K562 (cell line): ENCODE measurements around the gene PRKACA. TPM values are rescaled to one million over a fixed set of nuclear protein-coding genes. Genes with fewer than 3 reads are reported as not detected.
A peak's percentile ranks its signal among the peaks of the same experiment; 100 is the strongest.

Experiments
- ATF1 ChIP-seq, 2 experiments: fragments of 450-650 bp in 1 of 2; IDR thresholded peaks; 2 replicates each; pipeline ENCODE4 v1.6.1; 2016; ENCODE audit warnings: missing compliant biosample characterization in 1 of 2, missing genetic modification characterization in 1 of 2
- CHD4 ChIP-seq: fragments of 200-600 bp; sonication (generic); IDR thresholded peaks from 3 replicates; pipeline ENCODE4 v1.6.1; 2012; ENCODE audit warnings: low read depth, mild to moderate bottlenecking, mixed read lengths, low read length, inconsistent platforms; ENCODE audit not compliant: insufficient read depth, insufficient replicate concordance, poor library complexity, severe bottlenecking
- CTBP1 ChIP-seq: fragments of 450-650 bp; IDR thresholded peaks from 2 replicates; pipeline ENCODE4 v1.6.1; 2016; ENCODE audit warnings: borderline replicate concordance
- GATAD2A ChIP-seq: fragments of 450-650 bp; IDR thresholded peaks from 2 replicates; pipeline ENCODE4 v1.6.1; 2017
- HDAC1 ChIP-seq, 2 experiments: fragments of 450-650 bp; IDR thresholded peaks; 2 replicates each; pipeline ENCODE4 v1.6.1; 2016 to 2017; ENCODE audit warnings: inconsistent platforms in 1 of 2, mild to moderate bottlenecking in 1 of 2, moderate library complexity in 1 of 2
- HDAC2 ChIP-seq: fragments of 450-650 bp; IDR thresholded peaks from 2 replicates; pipeline ENCODE4 v1.6.1; 2016; ENCODE audit warnings: mild to moderate bottlenecking
- NCOR1 ChIP-seq: fragments of 450-650 bp; IDR thresholded peaks from 2 replicates; pipeline ENCODE4 v1.6.1; 2016; ENCODE audit warnings: mild to moderate bottlenecking, moderate library complexity
- ZC3H8 ChIP-seq: fragments of 450-650 bp; IDR thresholded peaks from 2 replicates; pipeline ENCODE4 v1.6.1; 2017
- ZNF12 ChIP-seq: sonication (generic); formaldehyde crosslinking; IDR thresholded peaks from 2 replicates; pipeline ENCODE4 v1.4.0; 2020; ENCODE audit warnings: mild to moderate bottlenecking, missing genetic modification reagents
- ZNF41 ChIP-seq: fragments of 250-450 bp; sonication (Bioruptor Pico); conservative IDR thresholded peaks from 2 replicates; pipeline ENCODE4 v1.4.0; 2020; ENCODE audit warnings: mild to moderate bottlenecking
- polyA plus RNA-seq, 8 experiments: library from polyadenylated mRNA; depleted of rRNA in 4 of 8; stranded (reverse) in 5 of 8; unstranded in 3 of 8; fragments of >200 nt; fragmentation: Nextera tagmentation in 2 of 8; fragmentation: Illumina TruSeq in 1 of 8; extraction: Ambion mirVana in 2 of 8; extraction: Trizol in 1 of 8; gene quantifications; 2 replicates each; pipeline versions ENCODE4 v1.2.1 to v1.2.3, GENCODE V29; 2011 to 2014; ENCODE audit warnings: inconsistent platforms in 1 of 8, missing spikeins in 1 of 8
- total RNA-seq, 7 experiments: library from RNA; depleted of rRNA in 6 of 7; stranded (reverse); fragments of >200 nt in 6 of 7; fragmentation: Illumina TruSeq in 2 of 7; extraction: Trizol in 2 of 7; gene quantifications; 2 replicates each; pipeline versions ENCODE4 v1.2.1 to v1.2.3, GENCODE V29; 2011 to 2021; ENCODE audit warnings: low replicate concordance in 1 of 7
- TF ChIP-seq, protein P1 (sequence below): fragments of 450-650 bp; IDR thresholded peaks from 2 replicates; pipeline ENCODE4 v1.7.1; 2018; ENCODE audit warnings: mild to moderate bottlenecking, low read depth; ENCODE audit not compliant: partially characterized antibody
- TF ChIP-seq, protein P2 (sequence below): fragments of 250-450 bp; sonication (Bioruptor Pico); IDR thresholded peaks from 2 replicates; pipeline ENCODE4 v1.5.0; 2021
- TF ChIP-seq, protein P3 (sequence below): fragments of 450-650 bp; IDR thresholded peaks from 2 replicates; pipeline ENCODE4 v1.6.1; 2016; ENCODE audit warnings: antibody characterized with exemption

PRKACA gene
- total and polyA plus RNA-seq, 9 of the 15 experiments (the other 6 are each of a cell fraction or from before 2014, with no cell fraction given): 1.2 to 63.1 (median 13.0) TPM

DNA sequence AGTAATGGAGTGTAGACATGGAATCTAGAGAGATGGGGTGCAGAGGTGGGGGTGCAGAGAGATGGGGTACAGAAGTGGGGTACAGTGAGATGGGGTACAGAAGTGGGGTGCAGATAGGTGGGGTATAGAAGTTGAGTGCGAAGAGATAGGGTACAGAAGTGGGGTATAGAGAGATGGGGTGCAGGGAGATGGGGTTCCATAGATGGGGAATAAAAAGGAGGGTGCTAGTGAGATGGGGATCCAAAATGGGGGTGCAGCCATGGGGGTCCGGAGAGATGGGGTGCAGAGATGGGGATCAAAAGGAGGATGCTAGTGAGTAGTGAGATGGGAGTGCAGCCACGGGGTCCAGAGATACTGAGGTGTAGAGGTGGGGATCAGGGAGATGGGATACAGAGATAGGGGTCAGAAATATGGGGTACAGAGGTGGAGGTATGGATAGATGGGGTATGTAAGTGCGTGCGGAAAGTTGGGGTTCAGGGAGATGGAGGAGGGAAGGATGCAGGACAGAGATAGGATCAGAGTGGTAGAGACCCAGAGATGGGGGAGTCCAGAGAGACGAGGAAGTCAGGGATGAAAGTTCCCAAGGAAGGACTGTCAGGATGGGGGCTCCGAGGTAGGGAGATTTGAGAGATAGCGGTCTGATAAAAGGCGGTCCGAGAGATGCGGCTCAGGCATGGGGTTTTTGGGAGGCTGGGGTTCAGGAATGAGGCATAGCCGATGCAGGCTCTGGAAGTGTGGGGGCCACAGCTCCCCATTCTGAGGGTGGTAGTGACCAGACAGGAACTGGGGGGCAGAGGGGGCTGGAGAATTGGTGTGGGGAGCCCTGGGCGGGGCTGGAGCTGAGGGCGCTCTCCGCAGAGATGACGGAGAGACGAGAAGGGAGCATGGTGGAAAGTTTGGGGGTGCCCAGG lies 59.1 kb downstream of the PRKACA start (continued):
- TF ChIP-seq CTBP1: no peak
- no peak for TF ChIP-seq ZNF41 (CRISPR knock-in tag)
- no peak for TF ChIP-seq ATF1 (CRISPR knock-in tag; IDR thresholded peaks at IDR 0.05)
- TF ChIP-seq ATF1 (tag; IDR thresholded peaks at IDR 0.05): 0 out of 2 replicates have a peak, but pooled peaks have one; percentile 31
- no peak for TF ChIP-seq GATAD2A
- TF ChIP-seq CHD4: peak; percentile 49
- TF ChIP-seq HDAC1 (IDR thresholded peaks at IDR 0.05): 0 out of 4 replicates have a peak, but pooled peaks of 1 of the 2 experiments have one; percentile 37
- TF ChIP-seq, protein P1, sequence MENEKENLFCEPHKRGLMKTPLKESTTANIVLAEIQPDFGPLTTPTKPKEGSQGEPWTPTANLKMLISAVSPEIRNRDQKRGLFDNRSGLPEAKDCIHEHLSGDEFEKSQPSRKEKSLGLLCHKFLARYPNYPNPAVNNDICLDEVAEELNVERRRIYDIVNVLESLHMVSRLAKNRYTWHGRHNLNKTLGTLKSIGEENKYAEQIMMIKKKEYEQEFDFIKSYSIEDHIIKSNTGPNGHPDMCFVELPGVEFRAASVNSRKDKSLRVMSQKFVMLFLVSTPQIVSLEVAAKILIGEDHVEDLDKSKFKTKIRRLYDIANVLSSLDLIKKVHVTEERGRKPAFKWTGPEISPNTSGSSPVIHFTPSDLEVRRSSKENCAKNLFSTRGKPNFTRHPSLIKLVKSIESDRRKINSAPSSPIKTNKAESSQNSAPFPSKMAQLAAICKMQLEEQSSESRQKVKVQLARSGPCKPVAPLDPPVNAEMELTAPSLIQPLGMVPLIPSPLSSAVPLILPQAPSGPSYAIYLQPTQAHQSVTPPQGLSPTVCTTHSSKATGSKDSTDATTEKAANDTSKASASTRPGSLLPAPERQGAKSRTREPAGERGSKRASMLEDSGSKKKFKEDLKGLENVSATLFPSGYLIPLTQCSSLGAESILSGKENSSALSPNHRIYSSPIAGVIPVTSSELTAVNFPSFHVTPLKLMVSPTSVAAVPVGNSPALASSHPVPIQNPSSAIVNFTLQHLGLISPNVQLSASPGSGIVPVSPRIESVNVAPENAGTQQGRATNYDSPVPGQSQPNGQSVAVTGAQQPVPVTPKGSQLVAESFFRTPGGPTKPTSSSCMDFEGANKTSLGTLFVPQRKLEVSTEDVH: no peak
- TF ChIP-seq, protein P2, sequence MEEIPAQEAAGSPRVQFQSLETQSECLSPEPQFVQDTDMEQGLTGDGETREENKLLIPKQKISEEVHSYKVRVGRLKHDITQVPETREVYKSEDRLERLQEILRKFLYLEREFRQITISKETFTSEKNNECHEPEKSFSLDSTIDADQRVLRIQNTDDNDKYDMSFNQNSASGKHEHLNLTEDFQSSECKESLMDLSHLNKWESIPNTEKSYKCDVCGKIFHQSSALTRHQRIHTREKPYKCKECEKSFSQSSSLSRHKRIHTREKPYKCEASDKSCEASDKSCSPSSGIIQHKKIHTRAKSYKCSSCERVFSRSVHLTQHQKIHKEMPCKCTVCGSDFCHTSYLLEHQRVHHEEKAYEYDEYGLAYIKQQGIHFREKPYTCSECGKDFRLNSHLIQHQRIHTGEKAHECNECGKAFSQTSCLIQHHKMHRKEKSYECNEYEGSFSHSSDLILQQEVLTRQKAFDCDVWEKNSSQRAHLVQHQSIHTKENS (CRISPR knock-in tag): no peak
- TF ChIP-seq ZNF12 (CRISPR knock-in tag): 0 out of 2 replicates have a peak, but pooled peaks have one; percentile 29
- TF ChIP-seq, protein P3, sequence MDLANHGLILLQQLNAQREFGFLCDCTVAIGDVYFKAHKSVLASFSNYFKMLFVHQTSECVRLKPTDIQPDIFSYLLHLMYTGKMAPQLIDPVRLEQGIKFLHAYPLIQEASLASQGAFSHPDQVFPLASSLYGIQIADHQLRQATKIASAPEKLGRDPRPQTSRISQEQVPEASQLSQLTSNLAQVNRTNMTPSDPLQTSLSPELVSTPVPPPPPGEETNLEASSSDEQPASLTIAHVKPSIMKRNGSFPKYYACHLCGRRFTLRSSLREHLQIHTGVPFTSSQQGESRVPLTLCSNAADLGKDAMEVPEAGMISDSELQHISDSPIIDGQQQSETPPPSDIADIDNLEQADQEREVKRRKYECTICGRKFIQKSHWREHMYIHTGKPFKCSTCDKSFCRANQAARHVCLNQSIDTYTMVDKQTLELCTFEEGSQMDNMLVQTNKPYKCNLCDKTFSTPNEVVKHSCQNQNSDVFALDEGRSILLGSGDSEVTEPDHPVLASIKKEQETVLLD: peak; percentile 73; the same call in 1 of the 2 replicates
- TF ChIP-seq HDAC2: no peak
- TF ChIP-seq NCOR1: peak; percentile 62
- no peak for TF ChIP-seq ZC3H8
